ENCODE measurements around the gene AGK.

- no peak for TF ChIP-seq CTCF (conservative IDR thresholded peaks at IDR 0.05; ENCODE audit: low read depth, low read length)
- TF ChIP-seq EZH2 (IDR thresholded peaks at IDR 0.05; ENCODE audit: low read length, unreplicated experiment), result no peak
These were observed 28.4 kb upstream of the AGK start for GRCh38 chr7:141522657-141523342.
